Tongue (tissue), 2 donors: ENCODE results near the gene GCM1. TPM values are rescaled to one million over a fixed set of nuclear protein-coding genes. Genes with fewer than 3 reads are reported as not detected.
"Not testable (repeated sequence)": the region's sequence is repeated elsewhere in the genome, so short reads cannot be mapped to it uniquely, and the experiment has no call there.

Experiments
- DNase-seq: peaks from one replicate; pipeline ENCODE4 v3.0.0-alpha.2; 2015
- total RNA-seq: library from RNA; depleted of rRNA; stranded (reverse); fragments of >200 nt; gene quantifications from one replicate; pipeline ENCODE4 v1.2.3, GENCODE V29; 2014

The GCM1 gene
- not detected for total RNA-seq

DNA sequence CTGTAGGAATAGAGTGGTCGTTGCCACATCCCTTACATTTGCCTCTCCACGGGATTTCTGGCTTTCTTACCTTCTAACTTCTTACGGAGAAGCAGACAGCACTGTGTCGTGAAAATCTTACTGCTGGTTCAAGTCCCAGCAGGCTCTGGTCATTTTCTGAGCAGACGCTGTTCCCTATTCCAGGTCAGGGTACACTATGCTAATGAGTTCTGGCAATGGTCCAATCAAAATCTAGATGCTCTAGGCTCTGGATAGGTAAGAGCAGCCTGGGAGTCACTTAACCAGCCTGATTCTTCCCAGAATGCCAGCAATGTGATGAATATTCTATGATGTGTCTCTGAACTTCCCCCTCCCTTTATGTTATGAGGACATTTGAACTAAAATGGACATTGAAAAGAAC lies at the start of gene GCM1:
Gene GCM1, minus strand, starts transcription at position 158 of the 400 bp plus-strand sequence. CDS start 3,209 bp downstream, outside the sequence.
- no peak for DNase-seq

GRCh38 chr6:53197553-53197952 lies 48.9 kb upstream of the GCM1 start:
- DNase-seq: no peak

DNA sequence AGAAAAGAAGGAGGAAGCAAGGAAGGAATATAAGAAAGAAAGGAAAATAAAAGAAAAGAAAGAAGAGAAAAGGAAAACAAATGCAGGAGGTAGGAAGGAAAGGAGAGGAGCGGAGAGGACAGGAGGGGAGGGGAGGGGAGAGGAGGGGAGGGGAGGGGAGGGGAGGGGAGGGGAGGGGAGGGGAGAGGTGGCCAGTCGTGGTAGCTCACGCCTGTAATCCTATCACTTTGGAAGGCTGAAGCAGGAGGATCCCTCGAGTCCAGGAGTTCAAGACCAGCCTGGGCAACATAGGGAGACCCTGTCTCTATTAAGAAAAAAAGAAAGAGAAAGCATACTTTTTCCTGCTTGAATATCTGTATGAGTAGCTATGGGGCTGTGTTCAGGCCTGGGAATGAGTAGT lies 46.4 kb upstream of the GCM1 start:
- DNase-seq: no peak

DNA sequence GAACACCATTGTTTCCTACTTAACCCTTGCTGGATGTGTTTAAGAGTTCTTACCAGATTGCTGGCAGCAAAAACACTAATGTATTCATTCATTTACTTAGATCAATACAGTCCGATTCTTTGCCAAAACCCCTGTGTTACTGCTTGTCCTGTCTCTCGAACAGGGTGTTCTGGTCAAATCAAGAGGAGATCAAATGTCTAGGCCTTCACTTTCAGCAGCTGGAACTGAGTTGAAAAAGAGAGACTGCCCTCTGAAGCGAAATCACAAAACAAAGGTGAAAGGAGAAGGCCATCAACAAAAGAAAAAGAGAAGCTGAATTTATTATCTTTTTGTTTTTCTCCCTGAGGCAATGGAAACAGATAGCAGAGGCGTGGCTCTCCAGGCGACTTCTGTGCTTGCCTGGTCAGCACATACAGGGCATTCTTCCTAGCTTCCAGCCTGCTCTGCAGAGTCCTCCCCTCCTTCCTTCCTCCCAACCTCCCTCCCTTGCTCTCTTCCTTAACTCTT lies 44.1 kb upstream of the GCM1 start:
- DNase-seq: no peak

GRCh38 chr6:53189554-53189953 lies 40.9 kb upstream of the GCM1 start:
- DNase-seq: no peak

- DNase-seq: no peak
These were observed 40.2 kb upstream of the GCM1 start for GRCh38 chr6:53188833-53189232.

- no peak for DNase-seq
These were observed 32.0 kb upstream of the GCM1 start for GRCh38 chr6:53180678-53181077.

- peak; percentile 66 for DNase-seq
These were observed 31.5 kb upstream of the GCM1 start for GRCh38 chr6:53179961-53180651.

DNA sequence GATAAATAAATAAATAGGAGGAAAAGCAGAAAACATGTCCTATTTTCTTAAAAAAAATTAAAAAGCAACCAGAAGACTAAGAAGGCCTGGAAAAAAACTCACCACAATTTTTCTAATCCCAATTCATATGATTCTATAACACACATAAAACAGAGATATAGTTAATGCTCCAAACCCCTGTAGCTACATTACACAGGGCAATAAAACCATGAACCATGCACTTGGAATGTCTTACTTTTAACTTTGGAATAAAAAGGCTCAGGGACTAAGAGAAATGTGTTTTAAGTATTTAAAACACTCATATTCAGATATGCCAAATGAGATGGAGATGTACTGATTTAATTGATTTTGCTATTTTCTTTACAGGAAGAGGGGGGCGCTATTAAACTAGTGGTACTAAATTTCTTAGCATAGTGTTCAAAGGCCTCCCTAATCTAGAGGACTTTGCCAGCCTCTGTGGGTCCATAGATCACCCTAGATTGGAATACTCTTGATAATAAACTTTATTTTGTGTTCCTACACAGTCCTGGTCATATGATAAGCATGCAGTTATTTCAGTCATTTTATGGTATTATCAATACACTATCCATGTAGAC lies 30.3 kb upstream of the GCM1 start:
- DNase-seq: no peak

DNA sequence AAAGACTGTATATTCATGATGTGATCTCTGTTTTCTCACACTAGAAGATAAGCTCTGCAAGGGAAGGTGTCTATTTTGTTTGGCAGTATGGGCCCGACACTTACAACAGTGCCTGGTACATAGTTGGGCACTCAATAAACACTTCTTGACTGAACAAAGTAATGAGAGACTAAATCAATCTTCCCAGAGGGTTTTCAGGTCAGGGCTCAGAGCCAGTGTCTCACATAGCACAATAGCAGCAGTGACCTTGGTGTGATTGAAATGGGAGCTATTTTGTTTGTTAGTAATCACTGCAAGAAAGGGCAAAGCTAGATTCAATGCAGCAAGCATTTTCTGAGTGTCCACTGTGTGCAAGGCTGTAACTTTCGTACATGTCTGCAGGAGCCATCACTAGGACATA lies 26.4 kb upstream of the GCM1 start:
- DNase-seq: no peak

DNA sequence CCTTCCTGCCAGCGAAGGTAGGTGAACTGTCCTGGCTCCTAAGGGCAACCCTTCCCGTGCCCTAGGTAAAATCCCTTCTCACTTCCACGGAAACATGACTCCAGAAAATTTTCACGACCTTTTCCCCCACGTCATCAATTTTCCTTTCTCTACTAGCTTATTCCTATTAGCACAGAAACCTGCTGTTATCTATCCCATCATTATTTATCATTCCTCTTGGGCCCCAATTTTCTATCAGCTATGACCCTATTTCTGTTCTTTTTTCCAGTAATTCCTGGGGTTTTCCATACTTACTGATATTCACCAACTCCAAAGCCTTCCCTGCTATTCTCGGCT lies 23.8 kb upstream of the GCM1 start:
- DNase-seq: no peak

GRCh38 chr6:53171605-53172467 lies 23.2 kb upstream of the GCM1 start:
- peak; percentile 92 for DNase-seq

DNA sequence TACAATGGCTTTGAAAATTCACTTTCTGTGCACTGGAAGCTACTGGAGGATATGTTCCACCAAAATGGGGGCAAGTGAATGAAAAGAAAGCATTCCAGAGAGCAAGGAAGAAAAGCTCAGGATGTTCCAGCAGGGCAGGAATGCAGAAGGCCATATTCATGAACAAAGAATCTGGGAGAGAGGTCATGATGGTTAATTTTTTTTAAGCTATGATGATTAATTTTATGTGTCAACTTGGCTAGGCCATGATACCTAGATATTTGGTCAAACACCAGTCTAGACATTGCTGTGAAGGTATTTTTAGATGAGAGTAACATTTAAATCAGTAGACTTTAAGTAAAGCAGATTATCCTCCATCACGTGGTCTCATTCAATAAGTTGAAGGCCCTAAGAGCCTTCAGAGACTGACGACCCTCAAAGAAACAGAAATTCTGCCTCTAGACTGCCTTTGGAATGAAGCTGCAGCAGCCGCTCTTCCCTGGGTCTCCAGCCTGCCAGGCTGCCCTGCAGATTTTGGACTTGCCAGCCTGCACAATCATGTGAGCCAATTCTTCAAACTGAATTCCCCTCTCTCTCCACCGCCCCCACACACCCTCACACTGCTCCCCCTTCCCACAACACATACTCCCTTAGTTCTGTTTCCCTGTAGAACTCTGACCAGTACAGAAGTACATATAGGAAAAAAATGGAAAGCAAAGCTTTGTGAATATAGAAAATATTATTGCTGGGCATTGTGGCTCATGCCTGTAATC lies 20.1 kb upstream of the GCM1 start:
- no peak for DNase-seq

- no peak for DNase-seq
These were observed 16.7 kb upstream of the GCM1 start for GRCh38 chr6:53165293-53165692.

DNA sequence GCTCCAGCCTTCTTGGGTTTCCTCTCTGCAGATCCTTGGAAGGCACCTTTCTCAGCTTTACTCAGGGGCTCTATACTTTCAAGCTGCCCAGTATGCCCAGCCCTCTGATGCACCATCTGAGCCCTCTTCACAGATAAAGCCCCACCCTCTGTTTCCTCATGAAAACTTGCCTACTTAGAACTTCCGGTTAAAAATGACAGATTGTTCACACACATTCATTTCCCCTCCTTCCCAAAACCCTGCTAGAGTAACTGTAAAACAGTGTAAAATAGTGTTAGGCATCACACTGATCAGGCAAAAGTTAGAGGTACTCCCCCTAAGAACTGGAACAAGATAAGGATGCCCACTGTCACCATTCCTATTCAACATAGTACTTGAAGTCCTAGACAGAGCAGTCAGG lies 14.0 kb upstream of the GCM1 start:
- DNase-seq: no peak

- no peak for DNase-seq
These were observed 12.9 kb upstream of the GCM1 start for GRCh38 chr6:53161481-53162009.

GRCh38 chr6:53159558-53159957 lies 10.9 kb upstream of the GCM1 start:
- no peak for DNase-seq

- not testable (repeated sequence) for DNase-seq
These were observed 9.4 kb upstream of the GCM1 start for GRCh38 chr6:53158076-53158475.

DNA sequence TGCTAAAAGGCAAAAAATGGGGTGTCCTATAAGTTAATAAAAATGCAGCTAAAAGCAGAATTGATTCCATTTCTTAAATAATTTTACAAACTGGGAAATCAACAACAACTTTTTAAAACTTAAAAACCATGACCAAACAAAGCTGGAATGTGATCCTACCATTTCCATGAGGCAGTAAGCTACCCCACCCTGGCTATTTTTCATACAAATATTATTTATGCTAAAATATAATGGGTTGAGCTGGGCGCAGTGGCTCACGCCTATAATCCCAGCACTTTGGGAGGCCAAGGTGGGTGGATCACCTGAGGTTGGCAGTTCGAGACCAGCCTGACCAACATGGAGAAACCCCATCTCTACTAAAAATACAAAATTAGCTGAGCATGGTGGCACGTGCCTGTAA lies 6.6 kb upstream of the GCM1 start:
- not testable (repeated sequence) for DNase-seq

DNA sequence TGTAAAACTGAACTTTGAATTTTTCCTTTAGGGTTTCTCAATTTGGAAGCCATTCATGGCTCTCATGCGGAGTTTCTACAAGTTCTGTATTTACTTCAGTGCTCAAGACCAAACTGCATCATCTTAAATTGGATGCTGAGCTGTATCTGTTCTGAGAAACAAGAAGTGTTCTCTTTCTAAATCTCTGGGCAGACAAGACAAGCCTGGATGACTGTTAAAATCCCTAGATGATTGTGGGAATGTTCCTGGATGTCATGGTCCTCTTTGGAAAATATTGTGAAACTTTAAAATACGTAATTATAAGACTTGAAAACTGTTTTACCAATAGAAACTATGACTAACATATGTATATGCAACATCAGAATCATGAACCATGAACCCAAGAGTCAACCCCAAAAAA lies 6.2 kb upstream of the GCM1 start:
- DNase-seq: no peak

DNA sequence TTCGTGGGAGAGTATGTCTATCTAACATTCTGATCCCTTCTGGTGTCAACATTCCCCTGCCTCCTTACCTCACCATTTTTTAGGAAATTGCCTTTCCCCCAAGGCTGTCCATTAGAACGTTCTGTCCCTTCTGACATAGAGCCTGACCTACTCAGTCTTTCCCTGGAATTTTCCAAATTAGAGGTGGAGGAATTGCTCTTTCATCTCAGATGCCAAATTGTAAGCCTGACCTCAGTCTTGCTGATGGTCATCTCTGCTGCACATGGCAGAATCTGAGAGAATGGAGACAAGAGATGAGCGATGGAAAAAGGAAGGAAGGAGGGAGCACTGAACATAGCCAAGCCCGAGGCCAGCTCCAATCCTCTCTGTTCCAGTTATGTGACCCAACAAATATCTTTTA lies 5.4 kb upstream of the GCM1 start:
- DNase-seq: no peak

DNA sequence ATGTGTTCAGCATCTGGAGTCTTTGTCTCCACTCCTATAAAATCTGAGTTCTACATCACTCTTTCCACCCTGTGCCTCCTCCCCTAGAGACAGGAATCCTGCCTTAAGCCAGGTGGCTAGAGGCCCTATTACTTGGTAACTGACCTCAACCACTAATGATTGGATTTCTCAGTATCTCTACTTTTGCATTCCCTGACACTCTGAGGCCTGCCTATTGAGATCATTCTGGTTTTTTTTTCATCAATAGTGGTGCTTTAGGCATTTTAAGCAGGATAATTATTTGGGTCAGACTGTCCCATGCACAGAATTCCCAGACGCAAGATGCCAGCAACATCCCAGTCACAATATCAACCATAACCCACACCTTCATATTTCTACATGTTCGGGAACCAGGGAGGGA lies 3.9 kb upstream of the GCM1 start:
- DNase-seq: no peak
